WTC11 (cell line): ENCODE results near the gene SNX10. TPM values are rescaled to one million over a fixed set of nuclear protein-coding genes. Genes with fewer than 3 reads are reported as not detected.

Experiments used
- ATAC-seq: fragments of 200-7000 bp; cut with Tn5 transposase; 2 replicates; pipeline ENCODE4 v1.10.0; 2021; ENCODE audit warnings: mild to moderate bottlenecking, moderate library complexity
- CTCF ChIA-PET: fragments of 300-600 bp; sonication (Branson Sonifier 250); formaldehyde crosslinking; loops from one replicate; lab custom pipeline; 2021; ENCODE audit warnings: antibody characterized with exemption; lab: Charles Lee
- POLR2A ChIA-PET: fragments of 350-600 bp; sonication (Branson Sonifier 250); formaldehyde crosslinking; loops from one replicate; lab custom pipeline; 2021; ENCODE audit warnings: antibody characterized with exemption; lab: Charles Lee
- DNase-seq: peaks from one replicate; pipeline ENCODE4 v3.0.0; 2021; ENCODE audit warnings: low spot score
- H3K27ac Mint-ChIP-seq: 2 replicates; pipeline ENCODE4 v1.8.0; 2021; ENCODE audit warnings: mixed read lengths
- H3K27me3 Mint-ChIP-seq: 2 replicates; pipeline ENCODE4 v1.8.0; 2021; ENCODE audit warnings: low read depth, mild to moderate bottlenecking, moderate library complexity, mixed read lengths
- H3K36me3 Mint-ChIP-seq: 2 replicates; pipeline ENCODE4 v1.8.0; 2021; ENCODE audit warnings: mixed read lengths
- H3K4me1 Mint-ChIP-seq: 2 replicates; pipeline ENCODE4 v1.8.0; 2022; ENCODE audit warnings: mixed read lengths
- H3K4me3 Mint-ChIP-seq: 2 replicates; pipeline ENCODE4 v1.8.0; 2021; ENCODE audit warnings: mild to moderate bottlenecking, moderate library complexity, mixed read lengths
- H3K9me3 Mint-ChIP-seq: 2 replicates; pipeline ENCODE4 v1.8.0; 2021; ENCODE audit warnings: mixed read lengths
- ATF1 ChIP-seq: sonication (generic); formaldehyde crosslinking; IDR thresholded peaks from 2 replicates; pipeline ENCODE4 v1.8.1; 2023; ENCODE audit warnings: mild to moderate bottlenecking, moderate library complexity, missing genetic modification reagents
- EMX1 ChIP-seq: fragments of 250-450 bp; sonication (Bioruptor Pico); IDR thresholded peaks from 2 replicates; pipeline ENCODE4 v1.8.0; 2021; ENCODE audit warnings: mild to moderate bottlenecking
- FOXK1 ChIP-seq: sonication (generic); formaldehyde crosslinking; IDR thresholded peaks from 2 replicates; pipeline ENCODE4 v1.8.0; 2022; ENCODE audit warnings: mild to moderate bottlenecking, moderate library complexity, missing genetic modification reagents
- FOXP1 ChIP-seq: sonication (generic); formaldehyde crosslinking; IDR thresholded peaks from 2 replicates; pipeline ENCODE4 v1.8.0; 2022; ENCODE audit warnings: missing genetic modification reagents, mild to moderate bottlenecking, moderate library complexity, borderline replicate concordance
- GTF2I ChIP-seq: fragments of 250-450 bp; sonication (Bioruptor Pico); conservative IDR thresholded peaks from 2 replicates; pipeline ENCODE4 v1.4.0; 2021; ENCODE audit warnings: mild to moderate bottlenecking
- NFYB ChIP-seq: sonication (generic); formaldehyde crosslinking; conservative IDR thresholded peaks from 2 replicates; pipeline ENCODE4 v1.8.0; 2022; ENCODE audit warnings: low read depth, missing genetic modification reagents
- NR1H2 ChIP-seq: sonication (generic); formaldehyde crosslinking; IDR thresholded peaks from 2 replicates; pipeline ENCODE4 v1.9.0; 2021; ENCODE audit warnings: mild to moderate bottlenecking, moderate library complexity, missing genetic modification reagents
- NR2C2 ChIP-seq: sonication (generic); formaldehyde crosslinking; IDR thresholded peaks from 2 replicates; pipeline ENCODE4 v1.8.0; 2022; ENCODE audit warnings: mild to moderate bottlenecking, missing genetic modification reagents
- TCF7 ChIP-seq: sonication (generic); formaldehyde crosslinking; IDR thresholded peaks from 2 replicates; pipeline ENCODE4 v1.8.0; 2022; ENCODE audit warnings: mild to moderate bottlenecking, low read depth, missing genetic modification reagents, moderate library complexity
- TEAD1 ChIP-seq: sonication (generic); formaldehyde crosslinking; IDR thresholded peaks from 2 replicates; pipeline ENCODE4 v1.8.0; 2022; ENCODE audit warnings: mild to moderate bottlenecking, missing genetic modification reagents
- ZNF121 ChIP-seq: sonication (generic); formaldehyde crosslinking; IDR thresholded peaks from 2 replicates; pipeline ENCODE4 v1.8.0; 2023; ENCODE audit warnings: missing genetic modification reagents
- total RNA-seq: library from RNA; stranded (reverse); gene quantifications from 3 replicates; pipeline ENCODE4 v1.2.3, GENCODE V29; 2021
- TF ChIP-seq, protein P1 (sequence below): sonication (generic); formaldehyde crosslinking; IDR thresholded peaks from 2 replicates; pipeline ENCODE4 v1.8.1; 2022; ENCODE audit warnings: low read depth, missing genetic modification reagents, borderline replicate concordance
- TF ChIP-seq, protein P2 (sequence below): fragments of 250-450 bp; sonication (Bioruptor Pico); IDR thresholded peaks from 2 replicates; pipeline ENCODE4 v2.1.2; 2022; ENCODE audit warnings: mild to moderate bottlenecking, moderate library complexity
- TF ChIP-seq, protein P3 (sequence below): sonication (generic); formaldehyde crosslinking; IDR thresholded peaks from 2 replicates; pipeline ENCODE4 v1.8.0; 2023; ENCODE audit warnings: mild to moderate bottlenecking, missing genetic modification reagents
- TF ChIP-seq, protein P4 (sequence below): sonication (generic); formaldehyde crosslinking; IDR thresholded peaks from 2 replicates; pipeline ENCODE4 v1.8.1; 2023; ENCODE audit warnings: mild to moderate bottlenecking, missing genetic modification reagents, moderate library complexity
- TF ChIP-seq, protein P5 (sequence below): sonication (generic); formaldehyde crosslinking; IDR thresholded peaks from 2 replicates; pipeline ENCODE4 v1.8.1; 2023; ENCODE audit warnings: mild to moderate bottlenecking, missing genetic modification reagents
- TF ChIP-seq, protein P6 (sequence below): sonication (generic); formaldehyde crosslinking; IDR thresholded peaks from 2 replicates; pipeline ENCODE4 v1.8.1; 2023; ENCODE audit warnings: mild to moderate bottlenecking, missing genetic modification reagents, borderline replicate concordance
- TF ChIP-seq, protein P7 (sequence below): sonication (generic); formaldehyde crosslinking; IDR thresholded peaks from 2 replicates; pipeline ENCODE4 v1.8.0; 2022; ENCODE audit warnings: mild to moderate bottlenecking, missing genetic modification reagents
- TF ChIP-seq, protein P8 (sequence below): sonication (generic); formaldehyde crosslinking; IDR thresholded peaks from 2 replicates; pipeline ENCODE4 v1.8.1; 2022; ENCODE audit warnings: mild to moderate bottlenecking, moderate library complexity, missing genetic modification reagents

SNX10 gene
- total RNA-seq, 1 experiment from 2014 or later: 10.8 TPM

DNA sequence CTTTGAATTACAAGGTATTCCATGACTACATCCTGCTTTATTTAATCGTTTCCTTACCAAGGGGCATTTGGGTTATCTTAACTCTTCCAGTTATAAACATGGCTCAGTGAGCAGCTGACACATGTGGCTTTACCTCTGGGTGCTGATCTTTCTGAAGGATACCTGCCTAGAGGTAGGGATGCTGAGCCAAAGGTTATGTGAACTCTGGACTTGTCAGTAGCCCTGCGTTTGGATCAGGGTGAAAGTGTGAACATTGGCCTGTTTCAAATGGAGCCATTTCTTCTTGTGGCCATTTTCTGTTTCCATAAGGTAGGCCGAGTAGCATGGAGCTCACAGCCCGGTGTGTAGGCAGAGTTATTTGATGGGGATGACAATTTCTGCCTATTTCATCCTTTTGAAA, 29.2 kb downstream of the SNX10 start (continued):
- TF ChIP-seq, protein P1, sequence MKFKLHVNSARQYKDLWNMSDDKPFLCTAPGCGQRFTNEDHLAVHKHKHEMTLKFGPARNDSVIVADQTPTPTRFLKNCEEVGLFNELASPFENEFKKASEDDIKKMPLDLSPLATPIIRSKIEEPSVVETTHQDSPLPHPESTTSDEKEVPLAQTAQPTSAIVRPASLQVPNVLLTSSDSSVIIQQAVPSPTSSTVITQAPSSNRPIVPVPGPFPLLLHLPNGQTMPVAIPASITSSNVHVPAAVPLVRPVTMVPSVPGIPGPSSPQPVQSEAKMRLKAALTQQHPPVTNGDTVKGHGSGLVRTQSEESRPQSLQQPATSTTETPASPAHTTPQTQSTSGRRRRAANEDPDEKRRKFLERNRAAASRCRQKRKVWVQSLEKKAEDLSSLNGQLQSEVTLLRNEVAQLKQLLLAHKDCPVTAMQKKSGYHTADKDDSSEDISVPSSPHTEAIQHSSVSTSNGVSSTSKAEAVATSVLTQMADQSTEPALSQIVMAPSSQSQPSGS (CRISPR knock-in tag): no peak
- TF ChIP-seq, protein P2, sequence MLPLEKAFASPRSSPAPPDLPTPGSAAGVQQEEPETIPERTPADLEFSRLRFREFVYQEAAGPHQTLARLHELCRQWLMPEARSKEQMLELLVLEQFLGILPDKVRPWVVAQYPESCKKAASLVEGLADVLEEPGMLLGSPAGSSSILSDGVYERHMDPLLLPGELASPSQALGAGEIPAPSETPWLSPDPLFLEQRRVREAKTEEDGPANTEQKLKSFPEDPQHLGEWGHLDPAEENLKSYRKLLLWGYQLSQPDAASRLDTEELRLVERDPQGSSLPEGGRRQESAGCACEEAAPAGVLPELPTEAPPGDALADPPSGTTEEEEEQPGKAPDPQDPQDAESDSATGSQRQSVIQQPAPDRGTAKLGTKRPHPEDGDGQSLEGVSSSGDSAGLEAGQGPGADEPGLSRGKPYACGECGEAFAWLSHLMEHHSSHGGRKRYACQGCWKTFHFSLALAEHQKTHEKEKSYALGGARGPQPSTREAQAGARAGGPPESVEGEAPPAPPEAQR (CRISPR knock-in tag): no peak

DNA sequence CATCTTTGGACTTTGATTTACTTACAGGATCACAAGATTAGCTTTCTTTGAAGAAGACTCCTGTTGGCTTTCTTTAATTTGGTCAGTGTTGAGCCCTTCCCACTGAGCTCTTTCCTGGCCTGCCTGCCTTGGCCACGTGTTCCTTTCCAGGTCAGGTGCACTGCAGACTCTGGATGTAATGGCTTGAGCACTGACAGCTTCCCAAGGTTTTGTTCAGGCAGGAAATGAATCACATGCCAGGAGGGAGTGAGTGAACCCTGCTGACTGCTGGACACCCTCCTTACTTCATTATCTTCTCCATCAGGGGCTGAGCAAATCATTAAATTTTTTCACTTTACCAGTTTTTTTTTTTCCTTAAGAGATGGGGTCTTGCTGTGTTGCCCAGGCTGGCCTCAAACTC, 29.8 kb downstream of the SNX10 start:
- 0 out of 2 replicates have a peak overlapping the region, but pooled peaks have one; percentile 42 for H3K27ac Mint-ChIP-seq
- no peaks in the 10 kb centered on the region for H3K9me3 Mint-ChIP-seq
- no peaks in the 10 kb centered on the region for H3K4me1 Mint-ChIP-seq
- H3K4me3 Mint-ChIP-seq: no peak overlapping the region
- CTCF ChIA-PET: no interaction called here
- ATAC-seq: no peak
- no peaks in the 10 kb centered on the region for H3K36me3 Mint-ChIP-seq
- TF ChIP-seq, protein P3, sequence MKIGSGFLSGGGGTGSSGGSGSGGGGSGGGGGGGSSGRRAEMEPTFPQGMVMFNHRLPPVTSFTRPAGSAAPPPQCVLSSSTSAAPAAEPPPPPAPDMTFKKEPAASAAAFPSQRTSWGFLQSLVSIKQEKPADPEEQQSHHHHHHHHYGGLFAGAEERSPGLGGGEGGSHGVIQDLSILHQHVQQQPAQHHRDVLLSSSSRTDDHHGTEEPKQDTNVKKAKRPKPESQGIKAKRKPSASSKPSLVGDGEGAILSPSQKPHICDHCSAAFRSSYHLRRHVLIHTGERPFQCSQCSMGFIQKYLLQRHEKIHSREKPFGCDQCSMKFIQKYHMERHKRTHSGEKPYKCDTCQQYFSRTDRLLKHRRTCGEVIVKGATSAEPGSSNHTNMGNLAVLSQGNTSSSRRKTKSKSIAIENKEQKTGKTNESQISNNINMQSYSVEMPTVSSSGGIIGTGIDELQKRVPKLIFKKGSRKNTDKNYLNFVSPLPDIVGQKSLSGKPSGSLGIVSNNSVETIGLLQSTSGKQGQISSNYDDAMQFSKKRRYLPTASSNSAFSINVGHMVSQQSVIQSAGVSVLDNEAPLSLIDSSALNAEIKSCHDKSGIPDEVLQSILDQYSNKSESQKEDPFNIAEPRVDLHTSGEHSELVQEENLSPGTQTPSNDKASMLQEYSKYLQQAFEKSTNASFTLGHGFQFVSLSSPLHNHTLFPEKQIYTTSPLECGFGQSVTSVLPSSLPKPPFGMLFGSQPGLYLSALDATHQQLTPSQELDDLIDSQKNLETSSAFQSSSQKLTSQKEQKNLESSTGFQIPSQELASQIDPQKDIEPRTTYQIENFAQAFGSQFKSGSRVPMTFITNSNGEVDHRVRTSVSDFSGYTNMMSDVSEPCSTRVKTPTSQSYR (CRISPR knock-in tag): no peak
- TF ChIP-seq NR1H2 (no peak), ATF1 (CRISPR knock-in tag) (no peak), FOXK1 (CRISPR knock-in tag) (no peak), EMX1 (CRISPR knock-in tag) (no peak), TCF7 (CRISPR knock-in tag) (no peak), FOXP1 (CRISPR knock-in tag) (no peak), TEAD1 (CRISPR knock-in tag) (no peak), ZNF121 (CRISPR knock-in tag) (no peak), NR2C2 (CRISPR knock-in tag) (no peak), GTF2I (no peak), NFYB (CRISPR knock-in tag) (no peak)
- TF ChIP-seq, protein P4, sequence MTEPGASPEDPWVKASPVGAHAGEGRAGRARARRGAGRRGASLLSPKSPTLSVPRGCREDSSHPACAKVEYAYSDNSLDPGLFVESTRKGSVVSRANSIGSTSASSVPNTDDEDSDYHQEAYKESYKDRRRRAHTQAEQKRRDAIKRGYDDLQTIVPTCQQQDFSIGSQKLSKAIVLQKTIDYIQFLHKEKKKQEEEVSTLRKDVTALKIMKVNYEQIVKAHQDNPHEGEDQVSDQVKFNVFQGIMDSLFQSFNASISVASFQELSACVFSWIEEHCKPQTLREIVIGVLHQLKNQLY (CRISPR knock-in tag): no peak
- TF ChIP-seq, protein P5, sequence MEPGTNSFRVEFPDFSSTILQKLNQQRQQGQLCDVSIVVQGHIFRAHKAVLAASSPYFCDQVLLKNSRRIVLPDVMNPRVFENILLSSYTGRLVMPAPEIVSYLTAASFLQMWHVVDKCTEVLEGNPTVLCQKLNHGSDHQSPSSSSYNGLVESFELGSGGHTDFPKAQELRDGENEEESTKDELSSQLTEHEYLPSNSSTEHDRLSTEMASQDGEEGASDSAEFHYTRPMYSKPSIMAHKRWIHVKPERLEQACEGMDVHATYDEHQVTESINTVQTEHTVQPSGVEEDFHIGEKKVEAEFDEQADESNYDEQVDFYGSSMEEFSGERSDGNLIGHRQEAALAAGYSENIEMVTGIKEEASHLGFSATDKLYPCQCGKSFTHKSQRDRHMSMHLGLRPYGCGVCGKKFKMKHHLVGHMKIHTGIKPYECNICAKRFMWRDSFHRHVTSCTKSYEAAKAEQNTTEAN (CRISPR knock-in tag): no peak
- TF ChIP-seq, protein P6, sequence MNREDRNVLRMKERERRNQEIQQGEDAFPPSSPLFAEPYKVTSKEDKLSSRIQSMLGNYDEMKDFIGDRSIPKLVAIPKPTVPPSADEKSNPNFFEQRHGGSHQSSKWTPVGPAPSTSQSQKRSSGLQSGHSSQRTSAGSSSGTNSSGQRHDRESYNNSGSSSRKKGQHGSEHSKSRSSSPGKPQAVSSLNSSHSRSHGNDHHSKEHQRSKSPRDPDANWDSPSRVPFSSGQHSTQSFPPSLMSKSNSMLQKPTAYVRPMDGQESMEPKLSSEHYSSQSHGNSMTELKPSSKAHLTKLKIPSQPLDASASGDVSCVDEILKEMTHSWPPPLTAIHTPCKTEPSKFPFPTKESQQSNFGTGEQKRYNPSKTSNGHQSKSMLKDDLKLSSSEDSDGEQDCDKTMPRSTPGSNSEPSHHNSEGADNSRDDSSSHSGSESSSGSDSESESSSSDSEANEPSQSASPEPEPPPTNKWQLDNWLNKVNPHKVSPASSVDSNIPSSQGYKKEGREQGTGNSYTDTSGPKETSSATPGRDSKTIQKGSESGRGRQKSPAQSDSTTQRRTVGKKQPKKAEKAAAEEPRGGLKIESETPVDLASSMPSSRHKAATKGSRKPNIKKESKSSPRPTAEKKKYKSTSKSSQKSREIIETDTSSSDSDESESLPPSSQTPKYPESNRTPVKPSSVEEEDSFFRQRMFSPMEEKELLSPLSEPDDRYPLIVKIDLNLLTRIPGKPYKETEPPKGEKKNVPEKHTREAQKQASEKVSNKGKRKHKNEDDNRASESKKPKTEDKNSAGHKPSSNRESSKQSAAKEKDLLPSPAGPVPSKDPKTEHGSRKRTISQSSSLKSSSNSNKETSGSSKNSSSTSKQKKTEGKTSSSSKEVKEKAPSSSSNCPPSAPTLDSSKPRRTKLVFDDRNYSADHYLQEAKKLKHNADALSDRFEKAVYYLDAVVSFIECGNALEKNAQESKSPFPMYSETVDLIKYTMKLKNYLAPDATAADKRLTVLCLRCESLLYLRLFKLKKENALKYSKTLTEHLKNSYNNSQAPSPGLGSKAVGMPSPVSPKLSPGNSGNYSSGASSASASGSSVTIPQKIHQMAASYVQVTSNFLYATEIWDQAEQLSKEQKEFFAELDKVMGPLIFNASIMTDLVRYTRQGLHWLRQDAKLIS (CRISPR knock-in tag): no peak
- TF ChIP-seq, protein P7, sequence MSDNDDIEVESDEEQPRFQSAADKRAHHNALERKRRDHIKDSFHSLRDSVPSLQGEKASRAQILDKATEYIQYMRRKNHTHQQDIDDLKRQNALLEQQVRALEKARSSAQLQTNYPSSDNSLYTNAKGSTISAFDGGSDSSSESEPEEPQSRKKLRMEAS (CRISPR knock-in tag): no peak
- TF ChIP-seq, protein P8, sequence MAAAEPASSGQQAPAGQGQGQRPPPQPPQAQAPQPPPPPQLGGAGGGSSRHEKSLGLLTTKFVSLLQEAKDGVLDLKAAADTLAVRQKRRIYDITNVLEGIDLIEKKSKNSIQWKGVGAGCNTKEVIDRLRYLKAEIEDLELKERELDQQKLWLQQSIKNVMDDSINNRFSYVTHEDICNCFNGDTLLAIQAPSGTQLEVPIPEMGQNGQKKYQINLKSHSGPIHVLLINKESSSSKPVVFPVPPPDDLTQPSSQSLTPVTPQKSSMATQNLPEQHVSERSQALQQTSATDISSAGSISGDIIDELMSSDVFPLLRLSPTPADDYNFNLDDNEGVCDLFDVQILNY (CRISPR knock-in tag): no peak
- no peaks in the 10 kb centered on the region for H3K27me3 Mint-ChIP-seq
- no peak for DNase-seq
- POLR2A ChIA-PET: no interaction called here
